Measurements from ENCODE around the gene CCNK.

DNA sequence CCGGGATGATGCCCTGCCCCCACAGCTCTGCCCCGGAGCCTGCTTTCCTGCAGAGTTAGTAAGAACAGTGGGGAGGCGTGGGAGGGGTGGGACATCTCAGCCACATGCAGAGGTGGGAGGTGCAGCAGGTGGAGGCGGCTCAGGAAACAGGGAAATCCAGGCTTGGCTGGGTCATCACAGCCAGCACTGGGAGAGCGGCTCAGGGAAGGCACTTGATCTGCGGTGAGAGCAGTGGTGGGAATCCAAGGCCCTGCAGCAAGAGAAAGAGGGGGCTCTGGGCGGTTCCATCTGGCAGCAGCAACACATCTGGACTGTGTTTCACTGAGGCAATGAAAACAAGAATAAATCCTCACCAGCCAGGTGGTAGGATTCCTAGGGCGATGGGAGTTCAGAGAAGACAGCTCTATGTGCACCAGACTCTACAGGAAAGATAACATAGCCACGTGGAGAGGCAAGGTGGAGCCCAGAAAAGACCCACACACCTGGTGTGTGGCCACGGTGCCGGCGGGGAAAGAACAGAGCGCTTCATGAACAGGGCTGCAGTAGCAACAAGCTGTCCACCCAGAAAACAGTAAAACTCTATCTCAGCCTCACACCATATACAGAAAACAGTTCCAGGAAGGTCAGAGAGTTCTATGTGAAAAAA lies 65.1 kb downstream of the CCNK start:
- TF ChIP-seq, protein P1, sequence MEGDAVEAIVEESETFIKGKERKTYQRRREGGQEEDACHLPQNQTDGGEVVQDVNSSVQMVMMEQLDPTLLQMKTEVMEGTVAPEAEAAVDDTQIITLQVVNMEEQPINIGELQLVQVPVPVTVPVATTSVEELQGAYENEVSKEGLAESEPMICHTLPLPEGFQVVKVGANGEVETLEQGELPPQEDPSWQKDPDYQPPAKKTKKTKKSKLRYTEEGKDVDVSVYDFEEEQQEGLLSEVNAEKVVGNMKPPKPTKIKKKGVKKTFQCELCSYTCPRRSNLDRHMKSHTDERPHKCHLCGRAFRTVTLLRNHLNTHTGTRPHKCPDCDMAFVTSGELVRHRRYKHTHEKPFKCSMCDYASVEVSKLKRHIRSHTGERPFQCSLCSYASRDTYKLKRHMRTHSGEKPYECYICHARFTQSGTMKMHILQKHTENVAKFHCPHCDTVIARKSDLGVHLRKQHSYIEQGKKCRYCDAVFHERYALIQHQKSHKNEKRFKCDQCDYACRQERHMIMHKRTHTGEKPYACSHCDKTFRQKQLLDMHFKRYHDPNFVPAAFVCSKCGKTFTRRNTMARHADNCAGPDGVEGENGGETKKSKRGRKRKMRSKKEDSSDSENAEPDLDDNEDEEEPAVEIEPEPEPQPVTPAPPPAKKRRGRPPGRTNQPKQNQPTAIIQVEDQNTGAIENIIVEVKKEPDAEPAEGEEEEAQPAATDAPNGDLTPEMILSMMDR (IDR thresholded peaks at IDR 0.05; ENCODE audit: borderline replicate concordance, extremely low read depth, low read length, poor library complexity, severe bottlenecking): no peak
- TF ChIP-seq EZH2 (IDR thresholded peaks at IDR 0.05; ENCODE audit: borderline replicate concordance, low read depth, low read length, severe bottlenecking): no peak
